Stimulated activated CD4-positive, alpha-beta T cell treated with anti-CD3 and anti-CD28 coated beads, TNF-alpha, amount 100 ng/mL, for 4 hours (primary cell): ENCODE results near the gene ATP8B1.
"Not testable (repeated sequence)": the region's sequence is repeated elsewhere in the genome, so short reads cannot be mapped to it uniquely, and the experiment has no call there.

Experiments
- DNase-seq, 3 experiments: peaks; one replicate each; pipeline ENCODE4 v3.0.0-alpha.2; 2020; ENCODE audit warnings: low read depth in 3 of 3

Gene ATP8B1

DNA sequence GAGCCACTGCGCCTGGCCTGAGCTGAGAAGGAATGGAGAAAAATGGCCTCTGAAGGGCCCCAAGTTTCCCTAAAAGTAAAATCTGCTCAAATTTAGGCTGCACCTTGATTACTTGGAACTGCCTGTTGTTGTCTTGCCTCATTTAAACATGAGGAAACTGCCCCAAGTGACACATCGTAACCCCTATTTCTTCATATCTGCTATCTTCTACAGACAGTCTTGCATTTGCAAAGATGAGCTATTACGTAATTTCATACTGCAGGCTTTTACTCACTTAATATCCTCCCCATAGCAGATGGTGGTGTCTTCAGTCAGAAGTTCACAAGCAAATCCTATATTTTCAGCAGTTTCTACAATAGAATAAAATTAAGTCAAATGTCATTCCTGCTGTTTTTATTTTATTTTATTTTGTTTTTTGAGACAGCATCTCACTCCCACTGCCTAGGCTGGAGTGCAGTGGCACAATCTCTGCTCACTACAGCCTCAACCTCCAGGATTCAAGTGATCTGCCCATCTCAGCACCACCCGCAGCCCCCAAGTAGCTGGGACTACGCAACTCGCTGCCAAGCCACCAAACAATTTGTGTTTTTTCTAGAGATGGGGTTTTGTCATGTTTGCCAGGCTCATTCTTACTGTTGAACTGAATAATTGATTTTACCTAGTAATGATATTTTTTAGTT, 136.2 kb downstream of the ATP8B1 start:
- no peak for DNase-seq

DNA sequence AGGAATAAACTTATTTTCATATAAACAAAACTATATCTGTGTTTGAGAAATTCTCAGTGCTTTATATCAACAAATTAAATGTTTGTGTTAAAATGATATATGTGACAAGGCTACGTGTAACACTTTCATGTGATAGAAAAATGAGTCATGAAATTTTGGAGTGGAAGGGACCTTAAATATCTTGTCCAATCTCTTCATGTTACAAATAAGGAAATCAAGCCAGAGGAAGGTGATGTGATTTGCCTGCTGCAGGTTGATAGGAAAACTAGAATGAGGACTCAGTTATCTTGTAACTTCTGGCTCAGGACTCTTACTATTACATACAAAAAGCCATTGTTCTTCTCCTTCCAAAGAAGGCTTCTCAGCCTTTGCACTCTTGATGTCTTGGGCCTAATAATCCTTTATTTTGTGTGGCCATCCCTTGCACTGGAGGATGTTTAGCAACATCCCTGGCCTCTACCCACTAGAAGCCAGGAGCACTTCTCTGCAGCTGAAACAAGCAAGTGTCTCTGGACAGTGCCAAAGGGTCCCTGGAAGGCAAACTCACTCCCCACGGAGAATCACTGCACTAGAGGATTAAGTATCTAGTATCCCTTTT, 138.4 kb downstream of the ATP8B1 start:
- no peak for DNase-seq

DNA sequence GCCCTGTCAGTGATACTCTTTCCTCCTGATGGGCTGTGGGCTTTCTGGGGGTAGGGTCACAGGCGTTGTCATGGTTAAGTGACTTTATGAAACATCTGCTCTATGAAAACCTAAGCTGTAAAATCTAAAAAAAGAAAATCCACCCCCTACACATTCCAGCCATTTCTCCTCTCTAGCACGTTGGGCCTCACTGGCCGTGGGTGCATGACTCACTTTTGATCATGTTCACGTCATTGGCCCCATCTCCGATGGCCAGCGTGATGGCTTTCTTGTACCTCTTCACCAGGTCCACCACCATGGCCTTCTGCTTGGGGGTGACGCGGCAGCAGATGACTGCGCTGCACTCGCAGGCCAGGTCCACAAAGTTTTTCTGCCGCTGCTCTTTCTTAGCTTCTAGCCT, 142.2 kb downstream of the ATP8B1 start:
- no peak for DNase-seq

DNA sequence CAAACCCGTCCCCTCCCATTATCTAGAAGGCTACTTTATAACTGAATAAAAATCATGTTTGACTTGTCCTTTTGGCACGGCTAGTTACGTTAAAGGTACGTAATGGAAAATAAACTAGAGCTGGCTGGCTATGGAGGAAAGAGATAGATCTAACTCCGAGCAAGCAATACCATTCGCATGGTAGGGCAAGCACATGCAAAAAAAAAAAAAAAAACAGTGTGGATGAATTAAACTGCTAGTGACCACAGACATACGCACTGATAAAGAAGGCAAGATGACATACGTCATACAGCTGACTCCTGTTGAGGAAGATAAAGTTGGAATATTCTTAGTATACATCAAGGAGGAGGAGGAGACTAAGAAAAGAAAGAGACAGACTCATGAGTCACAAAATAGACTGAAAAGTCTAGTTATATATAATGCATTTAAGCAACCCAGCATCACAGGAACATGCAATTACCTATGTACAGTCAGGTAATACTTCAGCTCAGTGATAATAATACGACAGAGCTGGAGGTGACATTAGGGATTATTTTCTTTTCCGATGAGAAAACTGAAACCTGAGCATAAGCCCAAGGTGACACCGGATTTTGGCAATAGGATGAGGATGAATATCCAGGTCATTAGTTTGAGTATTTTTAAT, 143.5 kb downstream of the ATP8B1 start:
- DNase-seq, result no peak

DNA sequence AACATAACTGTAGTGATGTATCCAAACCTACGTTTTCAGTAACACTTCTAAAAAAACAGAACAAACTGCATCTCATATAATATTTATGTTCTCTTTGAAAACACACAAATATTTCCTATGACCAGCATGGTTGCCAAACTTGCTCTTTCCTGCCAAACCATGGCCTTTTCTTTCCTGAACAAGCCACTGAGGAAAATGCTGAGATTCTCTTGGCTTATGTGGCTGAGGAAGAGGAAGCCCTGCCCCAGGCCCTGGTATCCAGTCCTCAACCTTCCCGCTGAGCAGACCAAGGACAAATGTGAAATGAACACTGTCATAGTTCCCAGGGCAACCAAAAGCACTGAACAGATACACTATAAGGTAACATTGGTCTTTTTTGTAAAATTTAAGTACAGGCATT, 145.6 kb downstream of the ATP8B1 start:
- no peak for DNase-seq

DNA sequence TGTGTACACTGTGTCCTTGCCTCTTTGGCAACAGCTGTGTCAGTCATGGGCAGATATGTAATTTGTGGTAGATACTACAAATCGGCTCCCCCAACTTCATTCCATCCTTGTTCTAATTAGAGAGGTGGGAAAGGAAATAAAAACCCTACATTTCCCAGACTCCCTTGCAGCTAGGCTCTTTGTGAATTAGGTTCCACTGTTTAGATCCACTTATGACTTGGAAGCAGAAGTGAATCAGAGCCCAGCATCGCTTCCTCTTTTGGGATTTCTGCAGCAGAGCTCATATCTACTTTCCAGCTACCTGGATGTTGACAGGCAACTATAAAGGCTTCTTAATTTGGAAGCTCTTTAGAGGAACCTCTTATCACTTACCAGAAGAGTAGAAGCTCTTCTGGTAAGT, 147.4 kb downstream of the ATP8B1 start:
- no peak for DNase-seq

GRCh38 chr18:57651914-57652313, 151.2 kb downstream of the ATP8B1 start:
- DNase-seq, result no peak

- no peak for DNase-seq
These were observed 153.3 kb downstream of the ATP8B1 start for GRCh38 chr18:57649556-57650500.

- DNase-seq, result no peak
These were observed 154.7 kb downstream of the ATP8B1 start for GRCh38 chr18:57648414-57648813.

DNA sequence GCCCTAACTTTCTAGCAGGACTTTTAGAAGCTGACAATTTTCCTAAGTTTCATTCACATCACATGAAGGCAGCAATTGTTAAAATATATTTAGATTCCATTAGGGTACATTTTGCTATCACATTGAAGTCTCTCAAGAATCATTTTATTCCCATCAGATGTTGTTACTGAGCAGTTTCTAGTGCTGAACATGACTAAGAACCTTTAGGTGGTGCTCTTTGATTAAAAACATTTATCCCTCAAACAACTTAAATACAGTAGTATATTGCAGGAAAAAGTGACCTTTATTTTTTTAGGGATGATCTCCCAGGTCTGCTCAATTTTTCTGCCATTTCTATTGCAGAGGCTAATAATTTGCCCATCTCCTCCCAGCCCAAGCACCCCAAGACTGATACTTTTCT, 158.6 kb downstream of the ATP8B1 start:
- DNase-seq, result no peak

GRCh38 chr18:57643726-57644125, 159.4 kb downstream of the ATP8B1 start:
- DNase-seq, result not testable (repeated sequence)

DNA sequence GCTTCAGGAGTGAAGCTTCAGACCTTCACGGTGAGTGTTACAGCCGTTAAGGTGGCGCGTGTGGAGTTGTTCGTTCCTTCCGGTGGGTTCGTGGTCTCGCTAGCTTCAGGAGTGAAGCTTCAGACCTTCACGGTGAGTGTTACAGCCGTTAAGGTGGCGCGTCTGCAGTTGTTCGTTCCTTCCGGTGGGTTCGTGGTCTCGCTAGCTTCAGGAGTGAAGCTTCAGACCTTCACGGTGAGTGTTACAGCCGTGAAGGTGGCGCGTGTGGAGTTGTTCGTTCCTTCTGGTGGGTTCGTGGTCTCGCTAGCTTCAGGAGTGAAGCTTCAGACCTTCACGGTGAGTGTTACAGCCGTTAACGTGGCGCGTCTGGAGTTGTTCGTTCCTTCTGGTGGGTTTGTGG, 160.7 kb downstream of the ATP8B1 start:
- DNase-seq, result not testable (repeated sequence)

DNA sequence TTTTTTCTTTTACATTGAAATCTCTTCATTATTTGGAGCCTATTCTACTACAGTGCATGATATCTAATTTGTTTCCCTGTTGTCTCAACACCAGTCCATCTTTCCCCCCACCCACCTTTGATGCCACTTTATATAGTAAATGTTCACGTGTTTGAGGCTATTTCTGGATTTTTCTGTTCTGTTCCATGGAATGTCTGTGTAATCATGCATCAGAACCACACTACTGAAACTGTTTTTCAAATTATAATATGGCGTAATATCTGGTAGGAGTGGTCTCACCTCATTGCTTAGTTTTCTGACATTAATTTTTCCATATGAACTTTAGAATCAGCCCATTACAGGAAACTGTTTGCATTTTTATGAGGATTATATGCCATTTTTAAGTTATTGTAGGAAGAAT, 162.4 kb downstream of the ATP8B1 start:
- DNase-seq, result no peak

DNA sequence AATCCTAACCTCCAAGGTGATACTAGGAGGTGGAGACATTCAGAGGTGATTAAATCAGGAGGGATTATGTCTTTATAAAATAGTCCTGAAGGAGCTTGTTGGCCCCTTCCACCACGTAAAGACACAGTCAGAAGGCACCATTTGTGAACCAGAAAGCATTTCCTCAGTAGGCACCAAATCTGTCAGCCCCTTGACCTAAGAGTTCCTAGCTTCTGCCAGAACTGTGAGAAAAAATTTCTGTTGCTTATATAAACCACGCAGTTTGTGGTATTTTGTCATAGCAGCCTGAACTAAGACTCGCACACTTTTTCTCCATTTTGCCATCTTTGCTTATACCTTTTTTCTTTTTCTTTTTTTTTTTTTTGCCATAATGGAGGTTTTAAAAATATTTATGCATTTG, 162.9 kb downstream of the ATP8B1 start:
- DNase-seq, result no peak

DNA sequence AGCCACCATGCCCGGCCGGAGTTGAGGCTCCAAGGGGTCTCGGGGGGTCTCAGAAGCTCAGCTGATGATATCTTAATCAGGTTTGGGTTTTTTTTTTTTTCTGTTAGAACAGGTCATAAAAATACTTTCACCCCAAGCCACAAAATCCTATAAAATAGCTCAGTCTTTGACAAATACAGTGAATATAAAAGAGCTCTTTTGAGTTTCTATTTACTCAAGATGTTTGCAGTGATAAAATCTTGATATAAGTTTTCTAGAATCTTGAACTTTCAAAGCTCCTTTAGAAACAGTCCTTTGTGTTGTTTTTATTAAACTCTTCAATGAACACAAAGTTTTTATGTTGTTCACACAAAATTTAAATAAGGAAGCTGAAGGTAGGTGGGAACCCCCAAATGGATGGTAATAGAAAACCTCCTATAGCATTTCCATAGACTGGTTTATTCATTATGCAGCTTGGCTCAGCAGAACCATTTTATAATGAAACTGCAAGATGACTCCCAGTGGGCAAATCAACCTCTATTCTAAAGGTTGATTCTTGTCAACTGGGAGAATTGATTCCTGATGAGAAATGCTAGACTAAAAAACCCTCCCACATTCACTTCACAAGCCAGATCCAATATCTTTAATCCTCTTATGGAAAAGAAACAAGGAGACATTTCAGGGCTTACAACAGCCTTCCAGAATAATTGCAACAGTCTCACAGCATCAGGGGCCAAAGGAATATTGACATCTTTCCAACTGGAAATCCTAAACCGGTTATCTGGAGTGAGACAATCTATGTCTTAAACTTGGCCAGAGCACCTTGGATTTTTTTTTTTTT, 167.9 kb downstream of the ATP8B1 start:
- DNase-seq, result no peak

- no peak for DNase-seq
These were observed 171.4 kb downstream of the ATP8B1 start for GRCh38 chr18:57631697-57632096.

GRCh38 chr18:57630754-57631595, 172.1 kb downstream of the ATP8B1 start:
- DNase-seq, result no peak

DNA sequence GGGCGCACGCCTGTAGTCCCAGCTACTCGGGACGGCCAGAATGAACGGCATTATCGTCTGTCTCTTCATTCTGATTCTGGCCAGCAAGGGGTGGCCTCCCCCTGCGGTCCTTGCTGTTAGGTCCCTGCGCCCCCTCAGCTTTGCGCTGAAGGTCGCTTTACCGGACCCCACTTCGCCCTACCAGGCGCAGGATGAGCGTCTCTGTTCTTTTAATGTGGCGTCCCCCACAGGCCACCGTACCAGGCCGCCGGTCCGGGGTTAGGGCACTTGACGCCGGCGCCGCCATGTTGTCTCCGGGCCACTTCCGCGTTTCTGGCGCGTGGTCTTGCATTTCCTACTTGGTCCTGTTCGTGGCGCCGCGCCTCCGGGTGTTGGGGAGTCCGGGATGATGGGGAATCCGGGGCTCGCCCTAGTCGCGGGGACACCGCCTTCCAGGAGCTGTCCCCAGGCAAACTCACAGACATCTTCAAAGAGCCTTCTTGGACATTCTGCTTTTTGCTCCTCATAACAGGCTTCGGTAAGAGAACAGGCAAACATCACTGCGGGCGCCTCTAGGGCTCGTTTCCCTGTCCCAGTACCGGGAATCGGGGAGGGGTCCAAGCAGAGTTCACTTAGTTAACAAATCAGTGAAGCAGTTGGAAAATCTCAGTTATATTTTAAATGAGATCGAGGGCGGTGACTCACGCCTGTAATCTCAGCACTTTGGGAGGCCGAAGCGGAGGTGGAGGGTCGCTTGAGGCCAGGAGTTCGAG, 172.9 kb downstream of the ATP8B1 start:
- peak; percentile 88 to 92 (median 91) for DNase-seq

GRCh38 chr18:57629422-57629821, 173.7 kb downstream of the ATP8B1 start:
- no peak for DNase-seq

DNA sequence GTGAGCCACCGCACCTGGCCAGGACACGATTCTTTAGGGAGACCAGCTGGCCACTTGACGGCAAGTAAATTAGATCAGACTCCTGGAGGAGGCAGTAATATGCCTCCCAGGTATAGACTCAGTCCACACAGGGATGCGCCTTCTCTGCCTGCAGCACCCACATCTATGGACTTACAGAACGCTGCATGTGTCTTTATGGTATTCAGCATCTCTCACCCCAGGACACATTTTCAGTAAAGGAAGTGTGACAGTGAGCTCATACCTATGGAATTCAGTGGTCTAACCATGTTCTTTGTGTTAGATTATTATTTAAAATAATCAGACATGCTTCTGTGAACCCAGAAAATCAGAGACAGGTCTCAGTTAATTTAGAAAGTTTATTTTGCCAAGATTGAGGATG, 175.6 kb downstream of the ATP8B1 start:
- no peak for DNase-seq
